ENCODE data around the gene MYO3B. TPM values are rescaled to one million over a fixed set of nuclear protein-coding genes. Genes with fewer than 3 reads are reported as not detected.
"Not testable (repeated sequence)": the region's sequence is repeated elsewhere in the genome, so short reads cannot be mapped to it uniquely, and the experiment has no call there.

Gene MYO3B
- total RNA-seq, 1 donor from 2014 or later: 0.22 TPM

- no peak overlapping the region for H3K27ac Mint-ChIP-seq (ENCODE audit: unreplicated experiment)
Measured at GRCh38 chr2:170670651-170671050, 492.7 kb downstream of the MYO3B start.

GRCh38 chr2:170671079-170671478 lies 493.1 kb downstream of the MYO3B start:
- no peaks in the 10 kb centered on the region for H3K4me1 Mint-ChIP-seq (ENCODE audit: low read depth, unreplicated experiment)
- no peak overlapping the region for H3K4me3 Mint-ChIP-seq (ENCODE audit: unreplicated experiment)
- TF ChIP-seq CTCF (IDR thresholded peaks at IDR 0.05; ENCODE audit: partially characterized antibody, unreplicated experiment): no peak

More at GRCh38 chr2:170670651-170671050, 492.7 kb downstream of the MYO3B start:
- Mint-ChIP-seq H3K27me3 (ENCODE audit: unreplicated experiment) (no peaks in the 10 kb centered on the region), H3K4me1 (ENCODE audit: low read depth, unreplicated experiment) (no peaks in the 10 kb centered on the region), H3K4me3 (ENCODE audit: unreplicated experiment) (no peak overlapping the region), H3K9me3 (ENCODE audit: unreplicated experiment) (no peaks in the 10 kb centered on the region), H3K36me3 (ENCODE audit: unreplicated experiment) (no peaks in the 10 kb centered on the region)
- no peak for DNase-seq
- TF ChIP-seq CTCF (IDR thresholded peaks at IDR 0.05; ENCODE audit: partially characterized antibody, unreplicated experiment): no peak

GRCh38 chr2:170674282-170674681 lies 496.3 kb downstream of the MYO3B start:
- not testable (repeated sequence) for H3K36me3 Mint-ChIP-seq (ENCODE audit: unreplicated experiment); H3K4me1 Mint-ChIP-seq (ENCODE audit: low read depth, unreplicated experiment); H3K27ac Mint-ChIP-seq (ENCODE audit: unreplicated experiment); H3K9me3 Mint-ChIP-seq (ENCODE audit: unreplicated experiment); H3K27me3 Mint-ChIP-seq (ENCODE audit: unreplicated experiment); H3K4me3 Mint-ChIP-seq (ENCODE audit: unreplicated experiment); DNase-seq

More at GRCh38 chr2:170671079-170671478, 493.1 kb downstream of the MYO3B start:
- no peaks in the 10 kb centered on the region for H3K27me3 Mint-ChIP-seq (ENCODE audit: unreplicated experiment)
- no peak for DNase-seq
- H3K27ac Mint-ChIP-seq (ENCODE audit: unreplicated experiment): no peak overlapping the region
- H3K9me3 Mint-ChIP-seq (ENCODE audit: unreplicated experiment): no peaks in the 10 kb centered on the region
- no peaks in the 10 kb centered on the region for H3K36me3 Mint-ChIP-seq (ENCODE audit: unreplicated experiment)

- no peak for DNase-seq
- peaks cover 10% of the 10 kb centered on the region for H3K4me1 Mint-ChIP-seq (ENCODE audit: low read depth, unreplicated experiment)
- no peak overlapping the region for H3K27ac Mint-ChIP-seq (ENCODE audit: unreplicated experiment)
- no peak for TF ChIP-seq CTCF (IDR thresholded peaks at IDR 0.05; ENCODE audit: partially characterized antibody, unreplicated experiment)
- no peaks in the 10 kb centered on the region for H3K9me3 Mint-ChIP-seq (ENCODE audit: unreplicated experiment)
- no peak overlapping the region for H3K4me3 Mint-ChIP-seq (ENCODE audit: unreplicated experiment)
- no peaks in the 10 kb centered on the region for H3K27me3 Mint-ChIP-seq (ENCODE audit: unreplicated experiment)
- no peaks in the 10 kb centered on the region for H3K36me3 Mint-ChIP-seq (ENCODE audit: unreplicated experiment)
Measured at GRCh38 chr2:170675701-170676100, 497.8 kb downstream of the MYO3B start.

- Mint-ChIP-seq H3K27me3 (ENCODE audit: unreplicated experiment) (no peaks in the 10 kb centered on the region), H3K4me1 (ENCODE audit: low read depth, unreplicated experiment) (peaks cover 18% of the 10 kb centered on the region), H3K36me3 (ENCODE audit: unreplicated experiment) (no peaks in the 10 kb centered on the region), H3K27ac (ENCODE audit: unreplicated experiment) (no peak overlapping the region), H3K9me3 (ENCODE audit: unreplicated experiment) (no peaks in the 10 kb centered on the region), H3K4me3 (ENCODE audit: unreplicated experiment) (no peak overlapping the region)
- no peak for TF ChIP-seq CTCF (IDR thresholded peaks at IDR 0.05; ENCODE audit: partially characterized antibody, unreplicated experiment)
- DNase-seq: no peak
Measured at GRCh38 chr2:170679607-170680079, 501.7 kb downstream of the MYO3B start.
